HG03066 (cell line): ENCODE results near the gene KCNJ2.

Experiments
- ATAC-seq: cut with Tn5 transposase; IDR thresholded peaks from one replicate; pipeline ENCODE4 v1.9.1; 2021; ENCODE audit warnings: low read depth; ENCODE audit not compliant: unreplicated experiment

The KCNJ2 gene

GRCh38 chr17:70158180-70158579 lies 11.2 kb upstream of the KCNJ2 start:
- no peak for ATAC-seq

DNA sequence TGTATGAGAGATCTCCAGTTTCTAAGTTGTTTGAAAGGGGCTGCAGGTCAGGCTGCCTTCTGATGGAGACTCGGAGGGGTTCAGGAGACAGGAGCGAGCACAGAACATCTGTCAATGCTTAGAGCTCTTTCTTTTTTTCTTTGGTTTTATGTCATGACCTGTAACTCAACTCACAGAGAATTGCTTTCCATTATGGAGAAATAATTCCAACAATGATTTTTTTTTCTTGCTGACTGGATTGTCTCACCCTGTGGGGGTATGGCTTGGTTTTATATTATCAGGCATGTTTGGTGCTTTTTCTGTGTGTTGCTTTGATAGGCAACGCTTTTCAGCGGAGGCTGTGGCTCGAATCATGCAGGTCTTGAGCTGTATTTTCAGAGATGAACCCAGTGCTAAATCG lies 10.7 kb upstream of the KCNJ2 start:
- ATAC-seq, result no peak

DNA sequence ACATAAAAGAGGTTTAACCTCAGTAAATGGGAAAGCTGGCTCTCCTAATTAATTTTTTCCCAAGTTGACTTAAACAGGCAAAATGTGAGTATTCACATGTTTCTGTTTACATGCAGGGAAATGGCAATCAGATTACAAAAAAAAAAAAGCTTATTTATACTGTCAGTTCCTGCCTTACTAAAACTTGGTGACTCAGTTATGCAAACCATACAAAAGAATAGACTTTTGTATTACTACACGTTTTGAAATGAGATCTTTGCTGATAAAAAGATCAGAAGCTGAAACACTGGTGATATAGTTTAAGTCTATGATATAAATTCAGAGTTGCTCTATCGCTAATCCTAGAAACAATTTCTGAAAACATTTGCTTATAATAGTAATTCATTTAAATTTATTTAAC lies 9.4 kb upstream of the KCNJ2 start:
- no peak for ATAC-seq

DNA sequence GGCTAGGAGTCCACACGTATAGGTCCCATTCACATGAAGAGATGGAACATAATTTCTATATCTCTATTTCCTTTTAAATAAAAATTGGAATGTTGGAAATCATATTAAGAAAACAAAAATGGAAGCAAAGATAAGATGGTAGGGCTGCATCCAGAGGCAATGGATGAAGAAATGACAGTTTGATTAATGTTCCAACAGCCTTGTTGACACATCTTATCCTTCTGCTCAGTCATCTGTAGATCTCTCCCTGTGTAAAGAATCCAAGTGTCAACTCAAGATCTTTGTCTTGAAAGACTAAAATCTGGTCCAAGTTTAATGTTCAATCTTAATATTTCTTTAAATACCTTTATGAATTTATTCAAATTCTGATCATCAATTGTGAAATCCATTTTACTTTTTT lies 7.8 kb upstream of the KCNJ2 start:
- ATAC-seq, result no peak

DNA sequence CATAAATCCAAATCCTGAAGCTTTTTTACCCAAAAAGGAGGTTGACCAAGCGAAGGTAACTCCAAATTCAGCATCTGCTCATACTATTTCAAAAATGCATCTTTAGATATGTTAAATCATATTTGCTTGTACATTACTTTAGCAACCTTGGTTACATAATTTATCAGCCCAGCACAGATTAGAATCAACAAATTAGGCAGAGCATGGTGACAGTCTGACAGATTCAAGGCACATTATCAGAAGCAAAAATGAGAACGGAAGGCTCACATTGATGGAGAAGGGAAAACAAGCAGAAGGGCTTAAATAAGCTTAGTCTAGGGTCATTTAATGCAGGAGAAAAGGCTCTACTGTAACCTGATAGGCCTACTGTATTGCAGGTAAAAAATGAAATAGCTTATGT lies 3.9 kb upstream of the KCNJ2 start:
- ATAC-seq, result no peak

GRCh38 chr17:70166615-70167014 lies 2.7 kb upstream of the KCNJ2 start:
- ATAC-seq, result no peak

GRCh38 chr17:70168044-70168976 lies 1.0 kb upstream of the KCNJ2 start:
- ATAC-seq, result no peak

DNA sequence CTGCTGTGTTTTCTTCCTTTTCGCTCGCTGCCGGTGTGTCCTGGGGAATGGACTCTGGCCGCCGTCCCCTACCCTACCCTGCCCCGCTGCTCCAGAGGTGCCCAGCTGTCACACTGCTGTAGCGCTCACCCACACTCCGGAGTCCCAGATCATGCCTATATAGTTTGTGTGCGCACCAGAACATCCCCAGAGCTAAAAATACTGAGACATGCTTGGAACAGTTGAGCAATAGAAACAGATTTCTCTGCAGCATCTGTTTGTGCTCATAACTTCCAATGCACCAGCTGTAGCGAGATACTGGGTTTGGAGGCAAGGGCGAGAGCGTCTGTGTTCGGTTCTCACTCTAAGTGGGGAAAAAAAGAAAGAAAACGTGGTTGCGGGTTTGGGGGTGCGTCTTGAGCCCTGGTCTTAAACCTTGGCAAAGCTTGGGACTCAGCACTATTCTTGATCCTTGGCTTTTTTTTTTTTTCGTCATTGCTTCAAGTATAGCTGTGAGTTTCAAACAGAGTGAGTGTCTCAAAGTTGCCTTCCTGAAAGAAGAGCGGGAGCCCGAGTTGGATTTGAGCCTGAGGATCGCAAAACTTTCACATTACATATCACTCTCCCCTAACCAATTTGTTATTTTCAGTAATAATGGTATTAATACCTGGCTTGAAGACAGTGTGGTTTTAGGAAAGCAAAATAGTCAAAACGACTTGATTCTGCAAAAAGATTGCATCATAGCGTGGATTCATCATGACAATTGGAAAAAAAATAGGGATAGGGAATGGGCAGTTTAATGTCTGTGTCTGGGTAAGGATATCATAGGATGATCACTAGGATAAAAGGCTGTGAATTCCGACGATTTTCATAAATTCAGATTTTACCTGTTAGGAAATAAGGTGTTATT lies 621 bp downstream of the KCNJ2 start:
- ATAC-seq, result no peak

DNA sequence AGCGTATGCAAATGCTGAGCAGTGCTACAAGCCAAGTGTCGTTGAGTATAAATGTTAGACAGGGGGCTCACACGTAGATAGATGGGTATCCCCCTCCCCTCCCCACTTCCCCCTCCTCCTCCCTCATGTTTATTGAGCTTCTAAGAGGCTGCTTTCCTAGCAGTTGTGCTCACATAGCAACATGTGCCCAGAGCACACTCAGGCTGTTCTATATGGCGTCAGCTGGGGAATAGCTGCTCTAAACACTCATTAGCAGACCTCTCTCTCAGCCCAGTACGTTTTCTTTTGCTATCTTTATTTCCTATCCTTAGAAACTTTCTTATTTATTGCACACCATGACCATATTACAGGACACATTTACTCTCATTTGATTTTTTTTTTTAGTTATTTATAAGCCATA lies 1.8 kb downstream of the KCNJ2 start:
- ATAC-seq, result no peak

- ATAC-seq, result no peak
Measured at GRCh38 chr17:70172449-70172848, 3.1 kb downstream of the KCNJ2 start.

DNA sequence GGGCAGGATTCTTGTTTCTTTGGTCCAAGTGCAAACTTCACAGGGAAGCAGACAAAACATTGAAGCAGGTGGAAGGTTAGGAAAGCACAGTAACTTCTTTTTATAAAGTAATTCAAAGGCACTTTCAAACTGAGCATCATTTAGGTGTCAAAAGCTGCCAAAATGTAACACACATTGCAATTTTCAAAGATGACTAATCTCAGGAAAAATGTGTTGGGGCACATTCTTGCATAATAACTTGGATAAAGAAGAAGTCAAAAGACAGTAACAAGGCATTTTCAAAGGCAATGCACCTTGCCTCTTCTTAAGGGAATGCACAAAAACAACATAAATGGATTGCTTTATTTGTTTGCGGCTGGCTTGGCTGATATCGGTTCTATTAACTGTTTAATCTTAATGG lies 3.6 kb downstream of the KCNJ2 start:
- no peak for ATAC-seq

- ATAC-seq, result no peak
Measured at GRCh38 chr17:70173681-70174080, 4.3 kb downstream of the KCNJ2 start.

GRCh38 chr17:70181376-70181775 lies 12.0 kb downstream of the KCNJ2 start:
- no peak for ATAC-seq

GRCh38 chr17:70181866-70182265 lies 12.5 kb downstream of the KCNJ2 start:
- ATAC-seq, result no peak

GRCh38 chr17:70183508-70183907 lies 14.2 kb downstream of the KCNJ2 start:
- ATAC-seq, result no peak

DNA sequence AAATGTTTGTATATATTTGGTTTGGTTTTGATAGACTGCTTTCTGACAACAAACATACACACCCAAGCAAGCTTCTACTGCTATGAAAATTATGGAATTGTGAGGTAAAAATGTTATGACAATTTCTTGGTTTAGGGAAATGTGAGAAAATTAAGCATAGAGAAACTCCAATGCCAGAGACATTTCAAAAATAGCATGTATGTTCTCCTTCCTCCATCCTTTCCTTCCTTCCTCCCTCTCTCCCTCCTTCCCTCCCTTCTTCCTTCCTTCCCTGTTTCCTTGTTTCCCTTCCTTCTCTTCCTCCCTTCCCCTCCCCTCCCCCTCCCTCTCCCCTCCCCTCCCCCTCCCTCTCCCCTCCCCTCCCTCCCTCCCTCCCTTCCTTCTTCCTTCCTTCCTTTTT lies 14.9 kb downstream of the KCNJ2 start:
- ATAC-seq, result no peak

DNA sequence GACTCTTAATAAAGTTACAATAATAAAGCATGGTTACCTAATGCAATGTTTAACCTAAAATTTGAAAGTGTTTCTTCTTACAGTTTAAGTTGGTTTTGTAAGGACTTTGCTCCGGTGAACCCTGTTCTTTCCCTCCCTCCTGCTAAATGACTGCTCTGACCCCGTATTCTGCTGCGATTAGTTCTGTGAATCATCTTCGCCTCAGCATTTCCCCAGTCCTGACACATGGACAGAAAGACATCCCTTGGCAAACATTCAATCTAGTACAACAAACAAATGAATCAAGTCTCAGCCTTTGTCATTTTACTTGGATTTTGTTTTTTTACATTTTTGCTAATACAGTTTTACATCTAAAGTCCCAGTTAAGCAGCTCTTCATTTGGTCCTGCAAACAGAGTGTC lies 15.4 kb downstream of the KCNJ2 start:
- ATAC-seq, result no peak

GRCh38 chr17:70185285-70185684 lies 16.0 kb downstream of the KCNJ2 start:
- ATAC-seq, result no peak

DNA sequence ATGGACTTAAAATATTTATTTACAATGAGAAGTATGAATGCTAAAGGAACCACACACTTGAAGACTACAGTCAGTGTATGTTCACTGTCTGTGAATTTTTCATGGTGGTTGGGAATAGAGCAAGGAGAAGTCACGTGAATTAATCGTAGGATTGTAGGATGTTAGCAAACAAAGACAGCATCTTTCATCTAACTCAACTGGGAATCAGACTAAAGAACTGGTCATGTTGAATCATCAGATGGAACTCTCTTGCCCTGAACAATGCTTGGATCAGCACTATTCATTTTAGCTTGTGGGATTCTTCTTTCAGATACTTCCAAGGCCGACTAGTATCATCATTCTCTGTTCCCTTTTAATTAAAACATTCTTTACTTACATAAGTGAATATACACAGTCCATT lies 18.1 kb downstream of the KCNJ2 start:
- ATAC-seq, result no peak

- ATAC-seq, result no peak
Measured at GRCh38 chr17:70190959-70191805, 21.9 kb downstream of the KCNJ2 start.

- ATAC-seq, result no peak
Measured at GRCh38 chr17:70195091-70195490, 25.8 kb downstream of the KCNJ2 start.
